Left kidney (tissue), 2 donors: ENCODE data around the gene UPK1B. TPM values are rescaled to one million over a fixed set of nuclear protein-coding genes. Genes with fewer than 3 reads are reported as not detected.

Experiments
- DNase-seq: peaks from one replicate; pipeline ENCODE4 v3.0.0-alpha.2; 2013
- polyA plus RNA-seq: library from polyadenylated mRNA; unstranded; fragments of 120-200 nt; gene quantifications from one replicate; pipeline ENCODE4 v1.2.1, GENCODE V29; 2013; ENCODE audit not compliant: insufficient read length

Gene UPK1B
- polyA plus RNA-seq, 1 donor, result 10.4 TPM

GRCh38 chr3:119175872-119176756, 2.7 kb downstream of the UPK1B start:
- DNase-seq, result no peak

- no peak for DNase-seq
Observed at GRCh38 chr3:119176778-119177177, 3.4 kb downstream of the UPK1B start.

- no peak for DNase-seq
Observed at GRCh38 chr3:119177321-119177720, 3.9 kb downstream of the UPK1B start.

- DNase-seq, result no peak
Observed at GRCh38 chr3:119181765-119182164, 8.4 kb downstream of the UPK1B start.

GRCh38 chr3:119184111-119184510, 10.7 kb downstream of the UPK1B start:
- DNase-seq, result no peak

GRCh38 chr3:119184796-119185570, 11.6 kb downstream of the UPK1B start:
- DNase-seq, result no peak

DNA sequence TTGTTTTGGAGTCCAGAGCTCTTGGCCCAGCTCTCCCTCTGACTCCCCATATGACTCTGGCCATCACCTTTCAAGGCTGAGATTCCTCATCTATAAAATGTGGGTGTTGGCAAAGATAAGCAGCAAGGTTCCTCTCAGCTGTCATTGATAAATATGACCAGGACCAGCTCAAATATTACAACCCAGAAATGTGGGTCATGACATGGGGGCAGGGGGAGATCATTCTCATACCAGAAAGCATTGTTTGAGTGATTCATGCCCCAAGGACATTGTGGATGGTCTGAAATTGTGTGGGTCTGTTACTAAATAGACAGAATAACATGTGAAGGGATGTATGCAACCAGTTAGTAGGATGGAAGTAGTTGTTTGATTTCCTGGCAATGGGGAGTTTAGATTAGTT, 13.9 kb downstream of the UPK1B start:
- DNase-seq, result no peak

GRCh38 chr3:119191800-119192199, 18.4 kb downstream of the UPK1B start:
- no peak for DNase-seq

- no peak for DNase-seq
Observed at GRCh38 chr3:119194237-119195150, 21.1 kb downstream of the UPK1B start.

- DNase-seq, result no peak
Observed at GRCh38 chr3:119195151-119195476, 21.7 kb downstream of the UPK1B start.

DNA sequence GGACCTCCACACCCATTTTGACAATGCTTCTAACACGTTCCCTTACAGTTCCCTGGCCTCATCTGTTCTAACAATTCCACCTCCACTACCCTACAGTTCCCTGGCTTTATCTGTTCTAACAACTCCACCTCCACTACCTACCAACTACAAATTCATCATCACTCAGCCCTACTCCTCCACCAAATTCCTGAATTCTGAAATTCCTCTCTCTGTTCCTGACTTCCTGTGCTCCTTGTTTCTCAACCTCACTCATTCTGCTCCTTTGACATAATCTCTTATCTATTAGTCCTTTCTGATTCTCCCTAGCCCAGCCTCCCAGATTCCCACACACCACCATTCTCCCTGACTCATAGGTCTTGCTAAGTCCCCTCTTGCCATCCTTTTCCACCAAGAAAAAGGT, 22.5 kb downstream of the UPK1B start:
- DNase-seq, result no peak

DNA sequence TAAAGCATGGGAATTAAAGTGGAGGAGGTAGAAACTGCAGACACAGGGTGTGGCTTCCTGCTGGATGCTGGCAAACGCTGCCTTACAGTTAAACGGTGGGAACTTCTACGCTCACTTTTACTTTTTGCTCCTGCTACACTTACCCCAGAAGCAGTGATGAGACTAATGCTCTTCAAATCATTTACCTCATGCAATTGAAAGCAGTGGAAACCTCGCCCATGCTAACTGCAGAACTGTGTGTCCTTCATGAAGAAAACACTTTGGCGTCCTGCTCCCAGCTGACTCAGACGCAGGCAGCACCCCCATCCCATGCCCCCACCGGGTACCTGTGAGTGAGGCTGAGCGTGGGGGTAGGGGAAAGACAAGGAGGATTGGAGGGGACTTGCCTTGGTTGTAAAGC, 31.8 kb downstream of the UPK1B start:
- no peak for DNase-seq

DNA sequence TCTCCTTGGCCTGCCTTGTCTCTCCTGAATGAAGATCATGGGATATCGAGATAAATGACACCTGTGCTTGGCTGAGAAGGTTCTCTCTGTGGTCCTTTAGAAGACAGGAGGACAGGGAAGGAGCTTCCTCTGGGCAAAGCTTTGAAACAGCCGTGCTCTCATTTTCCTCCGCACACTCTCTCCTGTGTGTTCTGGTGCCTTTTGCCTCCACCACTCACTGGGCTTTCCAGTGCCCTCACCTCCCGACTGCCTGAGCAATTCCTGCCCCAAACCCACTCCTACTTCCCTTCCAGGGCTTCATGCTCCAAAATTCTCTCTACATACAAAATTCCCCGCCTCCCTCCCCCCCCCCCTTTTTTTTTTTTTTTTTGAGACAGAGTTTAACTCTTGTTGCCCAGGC, 32.3 kb downstream of the UPK1B start:
- no peak for DNase-seq

DNA sequence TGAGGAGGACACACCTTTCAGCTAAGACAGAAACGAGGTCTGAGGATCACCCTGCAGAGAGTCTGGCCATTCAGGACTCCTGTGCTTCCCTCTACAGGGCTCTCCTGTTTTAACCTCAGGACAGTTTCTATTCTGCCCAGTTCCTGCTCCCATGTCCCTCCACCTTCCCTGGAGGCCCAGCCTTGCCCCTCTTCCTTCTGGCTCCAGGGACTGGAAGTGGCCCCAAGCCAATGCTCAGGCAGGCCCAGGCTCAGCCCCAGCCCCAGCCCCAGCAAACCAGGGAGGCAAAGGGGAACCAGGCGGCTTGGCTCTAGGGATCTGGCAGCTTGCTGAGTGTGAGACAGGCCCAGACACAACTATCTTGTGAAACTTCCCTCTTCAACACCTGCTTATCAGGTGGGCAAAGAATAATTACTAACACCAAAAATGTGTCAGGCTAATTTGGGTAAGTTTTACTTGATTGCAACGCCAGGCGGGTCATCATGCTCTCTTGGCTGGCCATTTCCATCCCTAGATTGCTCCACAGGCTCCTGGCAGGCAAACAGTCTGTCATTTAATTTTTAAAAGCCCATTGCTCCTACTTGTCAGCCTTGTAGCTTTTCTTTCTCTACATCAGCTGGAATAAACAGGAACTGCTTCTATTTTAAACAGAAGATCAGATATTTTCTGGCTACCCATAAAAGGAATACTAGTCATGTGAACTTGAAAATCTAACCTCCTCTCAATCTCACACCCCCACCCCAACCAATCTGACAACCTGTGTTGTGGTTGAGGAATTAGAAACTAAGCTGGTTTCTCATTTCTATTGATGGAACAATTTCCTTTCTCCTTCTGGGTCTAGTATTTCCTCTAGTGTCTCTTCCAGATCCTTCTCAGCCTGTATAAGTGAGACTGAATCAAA, 33.5 kb downstream of the UPK1B start:
- no peak for DNase-seq

DNA sequence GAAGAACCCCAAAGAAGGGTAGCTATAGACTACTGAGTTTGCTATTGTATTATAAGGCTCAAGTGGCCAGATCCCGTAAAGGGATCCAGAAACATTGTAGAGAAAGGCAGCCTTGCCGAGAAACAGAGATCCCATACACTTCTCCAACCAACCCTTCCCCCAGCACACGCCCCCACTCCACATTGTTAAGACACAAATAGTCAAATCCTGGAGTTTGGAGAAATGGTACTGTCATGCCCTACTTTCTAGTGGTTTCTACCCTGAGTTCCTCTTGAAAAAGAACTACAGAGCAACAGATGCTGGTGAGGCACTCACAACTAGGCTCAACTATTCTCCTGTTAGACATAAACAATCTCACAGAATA, 34.1 kb downstream of the UPK1B start:
- no peak for DNase-seq

DNA sequence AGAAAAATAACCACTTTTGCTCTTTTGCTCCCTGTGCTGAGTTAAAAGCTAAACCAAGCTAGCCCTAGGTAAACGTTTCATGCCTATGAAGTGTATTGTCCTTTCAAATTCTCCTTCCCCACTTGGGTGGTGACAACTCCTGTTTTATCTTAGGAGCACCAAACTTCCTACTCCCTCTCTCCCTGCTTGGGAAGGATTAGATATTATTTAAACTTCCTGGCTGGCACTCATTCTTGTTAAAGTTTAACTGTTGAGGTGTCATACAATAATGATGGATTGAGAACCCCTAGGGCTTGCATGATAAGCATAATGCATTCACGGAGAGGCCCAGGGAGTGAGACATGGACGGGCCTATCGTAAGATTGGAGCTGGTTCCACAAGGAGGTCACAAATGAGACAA, 37.8 kb downstream of the UPK1B start:
- DNase-seq, result peak; percentile 3

DNA sequence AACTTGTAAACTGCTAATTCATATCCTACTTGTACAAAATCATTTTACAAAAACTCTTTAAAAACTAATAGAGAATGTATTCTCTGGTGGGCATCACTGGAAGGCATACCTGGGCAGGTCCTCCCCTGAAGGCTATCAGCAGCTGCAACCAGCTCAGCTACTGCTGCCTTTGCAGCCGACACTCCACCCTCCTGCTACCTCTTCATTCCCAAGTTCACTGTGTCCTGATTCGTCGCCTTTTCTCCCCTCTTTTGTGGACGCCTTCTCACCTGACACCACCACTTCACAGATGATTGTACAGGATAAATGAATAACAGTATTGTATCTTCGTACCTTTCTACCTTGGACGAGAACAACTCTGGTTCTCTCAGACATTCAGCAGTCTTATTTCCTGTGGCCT, 38.4 kb downstream of the UPK1B start:
- no peak for DNase-seq

- DNase-seq, result no peak
Observed at GRCh38 chr3:119219069-119219468, 45.7 kb downstream of the UPK1B start.

- no peak for DNase-seq
Observed at GRCh38 chr3:119220198-119220597, 46.8 kb downstream of the UPK1B start.

- DNase-seq, result no peak
Observed at GRCh38 chr3:119220970-119221667, 47.7 kb downstream of the UPK1B start.

DNA sequence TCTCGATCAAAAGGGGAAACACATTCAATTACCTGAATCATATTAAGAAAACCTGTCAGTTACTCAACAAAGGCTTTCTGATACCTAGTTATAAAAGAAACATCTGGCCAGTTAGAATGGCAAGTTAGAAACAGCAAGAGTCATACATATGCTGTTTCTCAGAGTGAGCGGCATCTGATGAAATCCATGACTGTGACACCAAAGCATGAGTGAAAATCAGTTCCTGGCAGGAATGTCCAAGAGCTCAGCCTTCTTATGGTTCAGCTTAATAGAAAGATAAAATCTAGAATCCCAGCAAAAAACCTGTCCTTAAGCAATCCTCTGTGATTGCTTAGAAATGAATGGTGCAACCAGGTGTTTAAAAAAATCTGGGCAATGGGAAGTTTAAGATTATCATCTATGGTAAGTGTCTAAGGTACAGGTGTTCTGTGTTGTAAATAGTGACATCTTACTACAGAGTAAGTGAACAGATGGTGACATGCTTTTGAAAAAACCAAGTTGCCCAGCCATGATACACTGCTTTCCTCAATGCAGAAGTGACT, 48.5 kb downstream of the UPK1B start:
- DNase-seq, result no peak
